HCT116 (cell line): ENCODE measurements around the gene GCNT2. TPM values are rescaled to one million over a fixed set of nuclear protein-coding genes. Genes with fewer than 3 reads are reported as not detected.

Experiments used
- ATAC-seq: fragments of 200-7000 bp; cut with Tn5 transposase; 2 replicates; pipeline ENCODE4 v1.9.1; 2020; ENCODE audit warnings: mild to moderate bottlenecking, moderate library complexity
- BruUV-seq: library from RNA; stranded (reverse); fragments of 400-500 nt; replicated peaks from 2 replicates; lab custom pipeline; 2021; lab: Mats Ljungman, UMichigan
- CTCF ChIA-PET: fragments of 300-600 bp; sonication (Branson Sonifier 250); formaldehyde crosslinking; loops from one replicate; lab custom pipeline; 2021; ENCODE audit warnings: antibody characterized with exemption; lab: Charles Lee
- POLR2A ChIA-PET: fragments of 300-600, 350-600 bp; sonication (Branson Sonifier 250); formaldehyde crosslinking; loops from one replicate; lab custom pipeline; 2021; ENCODE audit warnings: antibody characterized with exemption; lab: Charles Lee
- RAD21 ChIA-PET, 2 experiments: fragments of 300-600 bp; sonication (Branson Sonifier 250); formaldehyde crosslinking; loops; one replicate each; lab custom pipeline; 2023; ENCODE audit warnings: low total read pairs in 2 of 2; ENCODE audit not compliant: uncharacterized antibody in 2 of 2, unreplicated experiment in 2 of 2, low non-redundant PET in 1 of 2; lab: Charles Lee
- DNase-seq: peaks from one replicate; pipeline ENCODE4 v3.0.0-alpha.2; 2010; ENCODE audit warnings: low read depth, low spot score
- H2AFZ ChIP-seq: fragments of 200-600 bp; shearing (Covaris generic), sonication (generic); 2 replicates; pipeline ENCODE4 v1.6.1; 2017; ENCODE audit warnings: low read depth, mixed run types, mixed read lengths, antibody characterized with exemption, low read length; ENCODE audit not compliant: poor library complexity, severe bottlenecking
- H3K27ac ChIP-seq: 2 replicates; pipeline ENCODE4 v1.5.1; 2012; ENCODE audit warnings: low read depth, low read length
- H3K27me3 ChIP-seq: fragments of 200-600 bp; sonication (generic); 2 replicates; pipeline ENCODE4 v1.6.1; 2016; ENCODE audit warnings: mixed run types, low read length, mixed read lengths; ENCODE audit not compliant: insufficient read depth
- H3K36me3 ChIP-seq, 2 experiments: fragments of 200-500 bp in 1 of 2; fragments of 200-600 bp in 1 of 2; sonication (Bioruptor generic) in 1 of 2; sonication (generic) in 1 of 2; 2 replicates each; pipeline versions ENCODE4 v1.5.1 to v1.6.1; 2014 to 2016; ENCODE audit warnings: low read length in 2 of 2, inconsistent platforms in 1 of 2, mixed read lengths in 1 of 2, mixed run types in 1 of 2; ENCODE audit not compliant: insufficient read depth in 2 of 2, control insufficient read depth in 1 of 2
- H3K4me1 ChIP-seq, 2 experiments: fragments of 200-600 bp in 1 of 2; sonication (generic) in 1 of 2; 2 replicates each; pipeline versions ENCODE4 v1.5.1 to v1.6.1; 2012 to 2017; ENCODE audit warnings: low read length in 2 of 2, inconsistent platforms in 1 of 2, mild to moderate bottlenecking in 1 of 2, mixed read lengths in 1 of 2, mixed run types in 1 of 2, moderate library complexity in 1 of 2; ENCODE audit not compliant: insufficient read depth in 2 of 2, control insufficient read depth in 1 of 2
- H3K4me2 ChIP-seq: fragments of 200-600 bp; sonication (generic); 2 replicates; pipeline ENCODE4 v1.6.1; 2017; ENCODE audit warnings: mixed run types, low read length, mixed read lengths
- H3K4me3 ChIP-seq, 2 experiments: fragments of 200-600 bp in 1 of 2; sonication (generic) in 1 of 2; replicated peaks in 1 of 2; 2 replicates each; pipeline ENCODE4 v1.5.1; 2011 to 2016; ENCODE audit warnings: low read length in 2 of 2, control low read depth in 1 of 2, low read depth in 1 of 2, mild to moderate bottlenecking in 1 of 2, mixed read lengths in 1 of 2, mixed run types in 1 of 2
- H3K79me2 ChIP-seq: fragments of 200-600 bp; sonication (generic); 2 replicates; pipeline ENCODE4 v1.6.1; 2017; ENCODE audit warnings: mild to moderate bottlenecking, mixed run types, low read length, moderate library complexity, mixed read lengths; ENCODE audit not compliant: insufficient read depth
- H3K9ac ChIP-seq: fragments of 200-600 bp; sonication (generic); 2 replicates; pipeline ENCODE4 v1.6.1; 2016; ENCODE audit warnings: low read length, mixed read lengths
- H3K9me2 ChIP-seq: fragments of 200-600 bp; sonication (generic), shearing (Covaris generic); 2 replicates; pipeline ENCODE4 v1.6.1; 2017; ENCODE audit warnings: mixed run types, mild to moderate bottlenecking, moderate library complexity; ENCODE audit not compliant: insufficient read depth
- H3K9me3 ChIP-seq, 2 experiments: fragments of 200-500 bp in 1 of 2; fragments of 200-600 bp in 1 of 2; sonication (Bioruptor generic) in 1 of 2; sonication (generic) in 1 of 2; 2 replicates each; pipeline ENCODE4 v1.6.1; 2014 to 2017; ENCODE audit warnings: low read length in 2 of 2, mixed read lengths in 2 of 2, inconsistent platforms in 1 of 2, low read depth in 1 of 2, mild to moderate bottlenecking in 1 of 2, mixed run types in 1 of 2, moderate library complexity in 1 of 2; ENCODE audit not compliant: control insufficient read depth in 1 of 2, insufficient read depth in 1 of 2
- H4K20me1 ChIP-seq: fragments of 200-600 bp; sonication (generic), shearing (Covaris generic); 2 replicates; pipeline ENCODE4 v1.6.1; 2017; ENCODE audit warnings: mixed run types, mild to moderate bottlenecking, moderate library complexity; ENCODE audit not compliant: insufficient read depth
- ATF3 ChIP-seq: IDR thresholded peaks from 2 replicates; pipeline ENCODE4 v1.6.1; 2012
- CBX3 ChIP-seq: IDR thresholded peaks from 2 replicates; pipeline ENCODE4 v1.6.1; 2012; ENCODE audit warnings: low read depth
- CEBPB ChIP-seq: IDR thresholded peaks from 2 replicates; pipeline ENCODE4 v1.6.1; 2012; ENCODE audit warnings: low read depth
- EGR1 ChIP-seq: IDR thresholded peaks from 2 replicates; pipeline ENCODE4 v1.6.1; 2012; ENCODE audit warnings: low read depth
- EZH2 ChIP-seq: fragments of 200-600 bp; sonication (generic); IDR thresholded peaks from 2 replicates; pipeline ENCODE4 v1.6.1; 2017; ENCODE audit warnings: antibody characterized with exemption, mixed run types
- EZH2phosphoT487 ChIP-seq: fragments of 200-600 bp; IDR thresholded peaks from 2 replicates; pipeline ENCODE4 v1.6.1; 2018; ENCODE audit warnings: antibody characterized with exemption, borderline replicate concordance
- FOSL1 ChIP-seq: IDR thresholded peaks from 2 replicates; pipeline ENCODE4 v1.6.1; 2012; ENCODE audit warnings: low read depth
- JUND ChIP-seq: IDR thresholded peaks from 2 replicates; pipeline ENCODE4 v1.6.1; 2012
- MAX ChIP-seq: IDR thresholded peaks from 2 replicates; pipeline ENCODE4 v1.6.1; 2012
- POLR2A ChIP-seq: IDR thresholded peaks from 2 replicates; pipeline ENCODE4 v1.7.0; 2011; ENCODE audit warnings: borderline replicate concordance; ENCODE audit not compliant: insufficient read depth, insufficient read length; ENCODE audit errors: extremely low read depth
- POLR2AphosphoS5 ChIP-seq: IDR thresholded peaks from 2 replicates; pipeline ENCODE4 v1.6.1; 2011; ENCODE audit warnings: mild to moderate bottlenecking, low read depth, low read length, moderate library complexity
- REST ChIP-seq: IDR thresholded peaks from 2 replicates; pipeline ENCODE4 v1.6.1; 2012; ENCODE audit warnings: low read depth
- SP1 ChIP-seq: IDR thresholded peaks from 2 replicates; pipeline ENCODE4 v1.6.1; 2012; ENCODE audit warnings: low read depth
- SRF ChIP-seq: IDR thresholded peaks from 2 replicates; pipeline ENCODE4 v1.6.1; 2012; ENCODE audit warnings: low read depth
- TCF7L2 ChIP-seq: IDR thresholded peaks from 2 replicates; pipeline ENCODE4 v1.7.0; 2011; ENCODE audit warnings: borderline replicate concordance, inconsistent platforms; ENCODE audit not compliant: insufficient read depth, insufficient read length; ENCODE audit errors: extremely low read depth
- intact Hi-C: fragments of 100-400 bp; cut with micrococcal nuclease; formaldehyde crosslinking; loops from 2 replicates; pipeline ENCODE4 v1.10.0; 2022
- total RNA-seq: library from RNA; stranded (reverse); gene quantifications from one replicate; pipeline ENCODE4 v1.2.1, GENCODE V29; 2021; ENCODE audit not compliant: unreplicated experiment

Gene GCNT2
- total RNA-seq, 1 experiment from 2014 or later: 0.74 TPM

- H3K9me2 ChIP-seq: no peaks in the 10 kb centered on the region
- no peak overlapping the region for H3K9ac ChIP-seq
- no peaks in the 10 kb centered on the region for H3K79me2 ChIP-seq
- H3K27ac ChIP-seq: no peak overlapping the region
- ChIA-PET RAD21 (no interaction called here), POLR2A (no interaction called here), CTCF (no interaction called here)
- no peaks in the 10 kb centered on the region for H4K20me1 ChIP-seq
- H3K36me3 ChIP-seq: no peaks in the 10 kb centered on the region
- TF ChIP-seq CEBPB: no peak
- no peak for TF ChIP-seq CBX3
- no peak for TF ChIP-seq SRF
- TF ChIP-seq ATF3: no peak
- TF ChIP-seq POLR2AphosphoS5: no peak
- no peak for TF ChIP-seq EGR1
- no peak for TF ChIP-seq SP1
- TF ChIP-seq EZH2: no peak
- no peak for TF ChIP-seq FOSL1
- no peak for TF ChIP-seq POLR2A
- TF ChIP-seq MAX: no peak
- no peak for TF ChIP-seq JUND
- no peak for TF ChIP-seq REST
- no peak for TF ChIP-seq EZH2phosphoT487
- no peak for TF ChIP-seq TCF7L2
- ATAC-seq: no peak
- H3K9me3 ChIP-seq: no peaks in the 10 kb centered on the region
- DNase-seq: no peak
- H3K4me3 ChIP-seq: no peak overlapping the region
- intact Hi-C loops: no loop called here
- H3K4me1 ChIP-seq: no peaks in the 10 kb centered on the region
- no peak overlapping the region for H3K4me2 ChIP-seq
- H2AFZ ChIP-seq: no peak overlapping the region
- no TSS peak for BruUV-seq
- no peaks in the 10 kb centered on the region for H3K27me3 ChIP-seq
These were observed 141.1 kb downstream of the GCNT2 start for GRCh38 chr6:10662207-10662606.
